Adrenal gland (tissue), 5 donors: ENCODE measurements around the gene ABCC11.

Source experiments
- POLR2A ChIP-seq, 2 donors: fragments of 450-650 bp; IDR thresholded peaks; one replicate each; pipeline ENCODE4 v1.6.1; 2017; ENCODE audit warnings: antibody characterized with exemption in 2 of 2, mild to moderate bottlenecking in 2 of 2, moderate library complexity in 1 of 2
- TF ChIP-seq, protein P1 (sequence below), 6 experiments: fragments of 450-650 bp in 4 of 6; fragments of 200-600 bp in 2 of 6; sonication (generic) in 1 of 6; IDR thresholded peaks; 1 replicate in 5 of 6; 2 replicates in 1 of 6; pipeline versions ENCODE4 v1.5.1 to v1.8.0; 2016 to 2021; ENCODE audit warnings: antibody characterized with exemption in 6 of 6, mild to moderate bottlenecking in 2 of 6, moderate library complexity in 1 of 6
- donor health status: DM: no; HTN: no; CAD: no.

DNA sequence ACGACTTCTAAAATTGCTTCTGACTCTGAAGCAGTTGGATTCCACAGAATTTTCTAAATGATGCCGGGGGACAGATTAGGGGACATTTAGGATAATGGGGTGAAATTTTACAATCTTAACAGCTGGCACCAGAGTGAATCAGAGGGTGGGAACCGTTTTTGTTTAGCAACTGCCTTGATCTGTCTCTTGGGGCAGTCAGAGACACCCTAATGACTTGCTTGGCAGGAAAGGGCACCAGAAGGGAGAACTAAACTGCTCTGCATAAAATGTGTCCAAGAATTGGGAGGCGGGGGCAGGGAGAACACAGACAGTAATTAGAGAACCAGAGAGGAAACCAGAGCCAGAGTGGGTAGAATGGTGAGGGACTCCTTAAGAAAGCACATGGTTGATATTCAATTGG is 85.4 kb downstream of the ABCC11 start:
- TF ChIP-seq, protein P1, sequence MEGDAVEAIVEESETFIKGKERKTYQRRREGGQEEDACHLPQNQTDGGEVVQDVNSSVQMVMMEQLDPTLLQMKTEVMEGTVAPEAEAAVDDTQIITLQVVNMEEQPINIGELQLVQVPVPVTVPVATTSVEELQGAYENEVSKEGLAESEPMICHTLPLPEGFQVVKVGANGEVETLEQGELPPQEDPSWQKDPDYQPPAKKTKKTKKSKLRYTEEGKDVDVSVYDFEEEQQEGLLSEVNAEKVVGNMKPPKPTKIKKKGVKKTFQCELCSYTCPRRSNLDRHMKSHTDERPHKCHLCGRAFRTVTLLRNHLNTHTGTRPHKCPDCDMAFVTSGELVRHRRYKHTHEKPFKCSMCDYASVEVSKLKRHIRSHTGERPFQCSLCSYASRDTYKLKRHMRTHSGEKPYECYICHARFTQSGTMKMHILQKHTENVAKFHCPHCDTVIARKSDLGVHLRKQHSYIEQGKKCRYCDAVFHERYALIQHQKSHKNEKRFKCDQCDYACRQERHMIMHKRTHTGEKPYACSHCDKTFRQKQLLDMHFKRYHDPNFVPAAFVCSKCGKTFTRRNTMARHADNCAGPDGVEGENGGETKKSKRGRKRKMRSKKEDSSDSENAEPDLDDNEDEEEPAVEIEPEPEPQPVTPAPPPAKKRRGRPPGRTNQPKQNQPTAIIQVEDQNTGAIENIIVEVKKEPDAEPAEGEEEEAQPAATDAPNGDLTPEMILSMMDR (IDR thresholded peaks at IDR 0.05): no peak
- no peak for TF ChIP-seq POLR2A (IDR thresholded peaks at IDR 0.05)
